Measurements from ENCODE around the gene PLLP.

PLLP gene

GRCh38 chr16:57258226-57258909 lies 26.1 kb downstream of the PLLP start:
- ChIA-PET CTCF (no interaction called here), POLR2A (ENCODE audit: low non-redundant PET) (no interaction called here)
- H3K27ac ChIP-seq, result peak overlapping the region; percentile 98
- no peak for DNase-seq (ENCODE audit: low spot score)
- no peak for TF ChIP-seq CTCF (conservative IDR thresholded peaks at IDR 0.05; ENCODE audit: low read depth)

GRCh38 chr16:57257455-57258070 lies 26.9 kb downstream of the PLLP start:
- CTCF ChIA-PET, result no interaction called here
- POLR2A ChIA-PET (ENCODE audit: low non-redundant PET), result no interaction called here
- H3K27ac ChIP-seq, result peak overlapping the region; percentile 98
- no peak for TF ChIP-seq CTCF (conservative IDR thresholded peaks at IDR 0.05; ENCODE audit: low read depth)
- no peak for DNase-seq (ENCODE audit: low spot score)

- POLR2A ChIA-PET (ENCODE audit: low non-redundant PET), result no interaction called here
- TF ChIP-seq CTCF (conservative IDR thresholded peaks at IDR 0.05; ENCODE audit: low read depth), result no peak
- DNase-seq (ENCODE audit: low spot score), result no peak
Observed at GRCh38 chr16:57256601-57257395, 27.7 kb downstream of the PLLP start.

GRCh38 chr16:57255686-57256415 lies 28.6 kb downstream of the PLLP start:
- TF ChIP-seq CTCF (conservative IDR thresholded peaks at IDR 0.05; ENCODE audit: low read depth), result no peak
- H3K27ac ChIP-seq, result peak overlapping the region; percentile 98
- peak; percentile 47 for DNase-seq (ENCODE audit: low spot score)
- POLR2A ChIA-PET (ENCODE audit: low non-redundant PET), result interaction anchor here (0.5 to 0.8 kb wide), 2 partner anchors 27 to 34 kb away, joined by 3 read pairs; no protein-coding TSS in a partner anchor
- CTCF ChIA-PET, result interaction anchor here (0.6 kb wide), 1 partner anchor 1264 kb away, joined by 3 read pairs; no protein-coding TSS in a partner anchor

More at GRCh38 chr16:57256601-57257395, 27.7 kb downstream of the PLLP start:
- CTCF ChIA-PET, result interaction anchor here (0.6 kb wide), 1 partner anchor 1263 kb away, joined by 3 read pairs; no protein-coding TSS in a partner anchor
- peak overlapping the region; percentile 98 for H3K27ac ChIP-seq

GRCh38 chr16:57253466-57253865 lies 31.0 kb downstream of the PLLP start:
- no peak for DNase-seq (ENCODE audit: low spot score)
- no peak for TF ChIP-seq CTCF (conservative IDR thresholded peaks at IDR 0.05; ENCODE audit: low read depth)
- POLR2A ChIA-PET (ENCODE audit: low non-redundant PET), result no interaction called here
- no peak overlapping the region for H3K27ac ChIP-seq
- CTCF ChIA-PET, result interaction anchor here (0.7 kb wide), 1 partner anchor 688 kb away, joined by 4 read pairs; no protein-coding TSS in a partner anchor

Data from RWPE1 (cell line).